Vagina (tissue), 2 donors: ENCODE measurements around the gene CYP4F3. TPM values are rescaled to one million over a fixed set of nuclear protein-coding genes. Genes with fewer than 3 reads are reported as not detected.

Experiments
- DNase-seq, 2 donors: peaks; one replicate each; pipeline ENCODE4 v3.0.0-alpha.2; 2017; ENCODE audit errors: extremely low spot score in 2 of 2
- H3K27ac ChIP-seq: fragments of 200-600 bp; sonication (generic); one replicate; pipeline ENCODE4 v1.5.1; 2019
- H3K27me3 ChIP-seq: fragments of 200-600 bp; sonication (generic); one replicate; pipeline ENCODE4 v1.5.1; 2019
- H3K36me3 ChIP-seq, 2 donors: fragments of 200-600 bp; sonication (generic); one replicate each; pipeline ENCODE4 v1.5.1; 2017 to 2019
- H3K4me1 ChIP-seq: fragments of 200-600 bp; sonication (generic); one replicate; pipeline ENCODE4 v1.5.1; 2019
- H3K4me3 ChIP-seq, 2 donors: fragments of 200-600 bp; sonication (generic); 1 replicate in 1 of 2; 2 replicates in 1 of 2; pipeline ENCODE4 v1.5.1; 2016 to 2019
- H3K9me3 ChIP-seq: fragments of 200-600 bp; sonication (generic); one replicate; pipeline ENCODE4 v1.5.1; 2019
- POLR2A ChIP-seq, 2 donors: fragments of 450-650 bp; IDR thresholded peaks; one replicate each; pipeline ENCODE4 v1.6.1; 2017; ENCODE audit warnings: antibody characterized with exemption in 2 of 2, mild to moderate bottlenecking in 2 of 2, moderate library complexity in 2 of 2
- POLR2AphosphoS5 ChIP-seq, 2 donors: sonication (generic); formaldehyde crosslinking; IDR thresholded peaks; one replicate each; pipeline ENCODE4 v1.9.0; 2017; ENCODE audit warnings: antibody characterized with exemption in 2 of 2, mild to moderate bottlenecking in 2 of 2, low read depth in 1 of 2; ENCODE audit not compliant: insufficient read depth in 1 of 2
- intact Hi-C: fragments of 100-400 bp; cut with DNase I; formaldehyde crosslinking; loops from one replicate; pipeline ENCODE4 v1.15.1; 2023
- total RNA-seq: library from RNA; depleted of rRNA; stranded (reverse); fragments of >200 nt; gene quantifications from one replicate; pipeline ENCODE4 v1.2.3, GENCODE V29; 2016
- TF ChIP-seq, protein P1 (sequence below), 3 experiments: fragments of 450-650 bp in 2 of 3; fragments of 200-600 bp in 1 of 3; sonication (generic) in 1 of 3; IDR thresholded peaks; one replicate each; pipeline ENCODE4 v1.5.1; 2017 to 2019; ENCODE audit warnings: antibody characterized with exemption in 3 of 3, mild to moderate bottlenecking in 2 of 3, moderate library complexity in 2 of 3

CYP4F3 gene
- total RNA-seq, 1 donor from 2014 or later, result 29.7 TPM

DNA sequence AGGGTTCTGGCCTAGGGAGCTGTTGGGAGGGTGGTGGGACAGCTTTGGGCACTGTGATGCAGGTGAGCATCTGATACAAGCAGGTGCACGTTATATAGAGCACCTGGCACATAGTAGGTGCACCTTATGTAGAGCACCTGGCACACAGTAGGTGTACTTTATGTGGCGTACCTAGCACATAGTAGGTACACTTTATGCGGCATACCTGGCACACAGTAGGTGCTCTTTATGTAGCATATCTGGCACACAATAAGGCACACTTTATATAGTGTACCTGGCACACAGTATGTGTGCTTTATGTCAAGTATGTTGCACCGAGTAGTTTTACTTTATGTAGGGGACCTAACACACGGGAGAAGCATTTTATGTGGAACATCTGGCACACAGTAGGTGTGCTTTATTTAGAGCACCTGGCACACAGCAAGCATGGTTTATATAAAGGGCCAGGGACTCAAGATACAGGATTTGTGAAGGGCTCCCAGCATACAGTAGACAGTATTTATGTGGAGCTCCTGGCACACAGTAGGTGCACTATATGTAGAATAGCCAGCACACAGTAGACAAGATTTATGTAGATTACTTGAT, 30.6 kb downstream of the CYP4F3 start:
- Histone ChIP-seq H3K4me3 (no peak overlapping the region), H3K9me3 (no peaks in the 10 kb centered on the region), H3K4me1 (peaks cover 38% of the 10 kb centered on the region), H3K36me3 (no peaks in the 10 kb centered on the region), H3K27ac (no peak overlapping the region), H3K27me3 (no peaks in the 10 kb centered on the region)
- TF ChIP-seq POLR2A (IDR thresholded peaks at IDR 0.05) (no peak), POLR2AphosphoS5 (IDR thresholded peaks at IDR 0.05; ENCODE audit: insufficient read depth in 1 of 2, low read depth in 1 of 2) (no peak)
- TF ChIP-seq, protein P1, sequence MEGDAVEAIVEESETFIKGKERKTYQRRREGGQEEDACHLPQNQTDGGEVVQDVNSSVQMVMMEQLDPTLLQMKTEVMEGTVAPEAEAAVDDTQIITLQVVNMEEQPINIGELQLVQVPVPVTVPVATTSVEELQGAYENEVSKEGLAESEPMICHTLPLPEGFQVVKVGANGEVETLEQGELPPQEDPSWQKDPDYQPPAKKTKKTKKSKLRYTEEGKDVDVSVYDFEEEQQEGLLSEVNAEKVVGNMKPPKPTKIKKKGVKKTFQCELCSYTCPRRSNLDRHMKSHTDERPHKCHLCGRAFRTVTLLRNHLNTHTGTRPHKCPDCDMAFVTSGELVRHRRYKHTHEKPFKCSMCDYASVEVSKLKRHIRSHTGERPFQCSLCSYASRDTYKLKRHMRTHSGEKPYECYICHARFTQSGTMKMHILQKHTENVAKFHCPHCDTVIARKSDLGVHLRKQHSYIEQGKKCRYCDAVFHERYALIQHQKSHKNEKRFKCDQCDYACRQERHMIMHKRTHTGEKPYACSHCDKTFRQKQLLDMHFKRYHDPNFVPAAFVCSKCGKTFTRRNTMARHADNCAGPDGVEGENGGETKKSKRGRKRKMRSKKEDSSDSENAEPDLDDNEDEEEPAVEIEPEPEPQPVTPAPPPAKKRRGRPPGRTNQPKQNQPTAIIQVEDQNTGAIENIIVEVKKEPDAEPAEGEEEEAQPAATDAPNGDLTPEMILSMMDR (IDR thresholded peaks at IDR 0.05), result no peak
- DNase-seq, result no peak
- intact Hi-C loops, result no loop called here

DNA sequence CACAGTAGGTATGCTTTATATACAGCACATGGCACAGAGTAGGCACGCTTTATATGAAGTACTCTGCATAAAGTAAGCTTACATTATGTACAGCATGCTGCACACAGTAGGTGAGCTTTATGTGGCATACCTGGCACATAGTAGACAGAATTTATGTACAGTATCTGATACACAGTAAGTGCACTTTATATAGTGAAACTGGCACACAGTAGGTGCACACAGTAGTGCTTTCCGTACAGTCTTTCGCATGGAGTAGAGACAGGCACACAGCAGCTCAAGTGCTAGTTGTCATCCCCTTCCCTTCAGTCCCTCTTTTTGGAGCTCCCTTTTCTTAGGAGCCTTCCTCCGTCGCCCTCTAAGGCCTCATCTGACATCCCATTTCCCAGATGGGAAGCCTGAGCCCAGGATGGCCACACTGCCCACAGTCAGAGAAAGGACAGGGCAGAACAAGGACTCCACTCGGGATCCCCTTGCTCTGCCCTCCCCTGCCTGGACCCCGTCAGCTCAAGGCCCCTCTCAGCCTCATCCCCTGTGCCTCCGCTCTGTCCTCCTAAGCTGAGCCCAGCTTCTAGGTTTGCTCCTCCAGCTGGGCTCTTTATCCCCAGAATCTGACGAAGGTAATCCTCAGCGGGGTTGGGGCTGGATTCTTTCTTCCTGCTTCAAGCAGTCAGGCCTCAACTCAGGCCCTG, 31.3 kb downstream of the CYP4F3 start:
- no peaks in the 10 kb centered on the region for H3K9me3 ChIP-seq
- no peak overlapping the region for H3K4me3 ChIP-seq
- H3K27ac ChIP-seq, result peak overlapping the region; percentile 70
- no peaks in the 10 kb centered on the region for H3K36me3 ChIP-seq
- no peaks in the 10 kb centered on the region for H3K27me3 ChIP-seq
- DNase-seq, result no peak
- intact Hi-C loops, result no loop called here
- peaks cover 38% of the 10 kb centered on the region for H3K4me1 ChIP-seq
- TF ChIP-seq POLR2A (IDR thresholded peaks at IDR 0.05), result no peak
- no peak for TF ChIP-seq POLR2AphosphoS5 (IDR thresholded peaks at IDR 0.05; ENCODE audit: insufficient read depth in 1 of 2, low read depth in 1 of 2)
- TF ChIP-seq, protein P1 (IDR thresholded peaks at IDR 0.05), result no peak

DNA sequence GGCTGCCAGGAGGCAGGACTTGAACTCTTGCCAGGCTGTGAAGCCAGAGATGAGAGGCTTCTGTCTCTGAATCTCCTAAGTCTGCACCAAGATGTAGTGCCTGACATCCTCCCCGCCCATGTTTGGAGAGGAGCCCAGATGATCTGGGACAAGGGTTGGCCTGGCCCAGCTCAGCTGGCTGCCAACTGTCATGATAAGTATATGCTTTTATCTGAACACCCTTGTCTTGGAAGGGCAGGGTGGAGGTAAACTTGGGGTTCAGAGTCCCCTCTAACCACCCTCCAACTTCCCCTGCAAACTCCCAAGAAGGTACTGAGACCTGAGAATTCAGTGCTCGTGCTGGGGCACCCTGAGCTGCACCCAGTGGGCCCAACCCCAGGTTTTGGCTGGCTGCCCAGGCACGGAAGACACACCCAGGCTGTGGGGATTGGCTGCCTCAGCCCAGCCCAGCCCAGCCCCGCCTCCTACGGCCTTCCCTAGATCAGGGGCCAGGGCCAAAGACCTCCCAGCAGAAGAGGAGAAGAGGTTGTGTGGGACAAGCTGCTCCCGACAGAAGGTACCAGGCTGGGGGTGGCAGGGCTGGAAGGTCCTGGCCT, 32.0 kb downstream of the CYP4F3 start, which contains the start of gene CYP4F12:
Gene CYP4F12 (plus strand): TSS at position 508 of the 596 bp plus-strand sequence. CDS start 443 bp downstream, outside the sequence.
- H3K27me3 ChIP-seq, result no peaks in the 10 kb centered on the region
- intact Hi-C loops, result no loop called here
- peak within 1 kb of the TSS; percentile 26 to 35 for H3K4me3 ChIP-seq
- H3K27ac ChIP-seq, result peak within 1 kb of the TSS; percentile 70
- DNase-seq, result peak; percentile 93 to 95
- TF ChIP-seq POLR2A (IDR thresholded peaks at IDR 0.05), result no peak
- TF ChIP-seq, protein P1 (IDR thresholded peaks at IDR 0.05), result no peak
- TF ChIP-seq POLR2AphosphoS5 (IDR thresholded peaks at IDR 0.05; ENCODE audit: insufficient read depth in 1 of 2, low read depth in 1 of 2), result peak; percentile 50 to 73
- peaks cover 38% of the 10 kb centered on the region for H3K4me1 ChIP-seq
- no peaks in the 10 kb centered on the region for H3K36me3 ChIP-seq
- no peaks in the 10 kb centered on the region for H3K9me3 ChIP-seq

DNA sequence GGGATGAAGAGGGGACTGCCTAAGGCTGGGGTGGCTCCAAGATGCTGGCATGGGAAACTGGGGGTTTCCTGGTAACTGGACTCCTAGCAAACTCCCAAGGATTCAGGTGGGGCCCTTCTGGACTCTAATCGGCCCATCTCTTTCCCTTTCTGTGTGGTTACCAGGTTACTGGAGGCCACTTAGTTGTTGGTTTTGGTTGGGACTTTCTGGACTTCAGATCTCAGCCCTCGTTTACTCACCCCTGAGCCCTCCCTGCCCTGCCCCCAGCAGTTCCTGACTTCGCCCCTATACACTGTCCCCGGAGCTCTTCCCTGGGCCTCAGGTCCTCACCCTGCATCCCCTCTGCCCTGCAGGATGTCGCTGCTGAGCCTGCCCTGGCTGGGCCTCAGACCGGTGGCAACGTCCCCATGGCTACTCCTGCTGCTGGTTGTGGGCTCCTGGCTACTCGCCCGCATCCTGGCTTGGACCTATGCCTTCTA, 32.5 kb downstream of the CYP4F3 start:
- intact Hi-C loops, result no loop called here
- TF ChIP-seq POLR2AphosphoS5 (IDR thresholded peaks at IDR 0.05; ENCODE audit: insufficient read depth in 1 of 2, low read depth in 1 of 2), result peak in 1 of 2 donors; percentile 8
- TF ChIP-seq, protein P1 (IDR thresholded peaks at IDR 0.05), result no peak
- Histone ChIP-seq H3K27me3 (no peaks in the 10 kb centered on the region), H3K27ac (peak overlapping the region; percentile 70), H3K4me3 (peak overlapping the region; percentile 26 to 35), H3K36me3 (no peaks in the 10 kb centered on the region), H3K4me1 (peaks cover 38% of the 10 kb centered on the region), H3K9me3 (no peaks in the 10 kb centered on the region)
- no peak for DNase-seq
